ENCODE measurements around the gene SLC4A7. TPM values are rescaled to one million over a fixed set of nuclear protein-coding genes. Genes with fewer than 3 reads are reported as not detected.
A peak's percentile ranks its signal among the peaks of the same experiment; 100 is the strongest.

Gene SLC4A7
- total and polyA plus RNA-seq, 2 donors (not counting 1 experiment from before 2014, with no cell fraction given): 9.4 to 46.9 TPM

GRCh38 chr3:27452368-27453090 is 31.7 kb downstream of the SLC4A7 start:
- Histone ChIP-seq H3K9ac (ENCODE audit: low read length) (peak overlapping the region; percentile 4), H4K20me1 (ENCODE audit: control insufficient read depth, insufficient read depth, low read length, poor library complexity, severe bottlenecking) (peaks cover 10% of the 10 kb centered on the region), H3K27me3 (replicated peaks in 1 of 4; ENCODE audit: control extremely low read depth in 1 of 4, control insufficient read depth in 3 of 4, insufficient read depth in 4 of 4, low read length in 3 of 4) (no peaks in the 10 kb centered on the region), H3K36me3 (replicated peaks in 1 of 2; ENCODE audit: control extremely low read depth in 1 of 2, control insufficient read depth in 1 of 2, extremely low read depth in 1 of 2, insufficient read depth in 2 of 2, low read length in 1 of 2) (peaks cover 3 to 6% of the 10 kb centered on the region in 2 experiments), H3K4me3 (ENCODE audit: control extremely low read depth in 1 of 5, extremely low read depth in 1 of 5, insufficient read depth in 1 of 5, low read depth in 2 of 5, low read length in 4 of 5) (no peak overlapping the region), H3K4me2 (replicated peaks; ENCODE audit: low read depth, low read length, poor library complexity, severe bottlenecking) (peak overlapping the region; percentile 34), H3K9me3 (ENCODE audit: control extremely low read depth in 1 of 3, control insufficient read depth in 2 of 3, insufficient read depth in 1 of 3, low read length in 2 of 3) (no peaks in the 10 kb centered on the region), H2AFZ (ENCODE audit: insufficient read depth, low read depth, low read length, poor library complexity, severe bottlenecking) (no peak overlapping the region), H3K27ac (ENCODE audit: low read length in 2 of 2) (peak overlapping the region in 1 of 2 donors; percentile 4), H3K4me1 (ENCODE audit: control insufficient read depth in 2 of 2, insufficient read depth in 2 of 2, low read length in 2 of 2) (peaks cover 7 to 8% of the 10 kb centered on the region in 2 donors), H3K79me2 (ENCODE audit: control insufficient read depth, insufficient read depth, low read length) (peaks cover 32% of the 10 kb centered on the region)
- peak overlapping the region; percentile 16 for H3K27ac Mint-ChIP-seq
- no peaks in the 10 kb centered on the region for H3K27me3 Mint-ChIP-seq
- ATAC-seq (ENCODE audit: low read depth) (no peak), DNase-seq (no peak)
- H3K9me3 Mint-ChIP-seq (ENCODE audit: insufficient read depth): no peaks in the 10 kb centered on the region
- no CpG with 5 or more reads among the region's 1 CpG for WGBS (ENCODE audit: insufficient coverage)
- intact Hi-C loops (cut with micrococcal nuclease): loop anchor here (5.0 kb wide), 1 partner anchor 35 kb away; no protein-coding TSS in a partner anchor
- TF ChIP-seq EZH2 (IDR thresholded peaks at IDR 0.05; ENCODE audit: borderline replicate concordance, insufficient read depth, low read depth, low read length, poor library complexity, severe bottlenecking) (no peak), CTCF (IDR thresholded peaks at IDR 0.05) (no peak)
- CTCF ChIA-PET: interaction anchor here (1.0 to 1.8 kb wide), 2 partner anchors 16 to 229 kb away, joined by 3 to 8 read pairs; no protein-coding TSS in a partner anchor
- POLR2A ChIA-PET: no interaction called here
- H3K4me1 Mint-ChIP-seq: peaks cover 50% of the 10 kb centered on the region
- no peak overlapping the region for H3K4me3 Mint-ChIP-seq

GRCh38 chr3:27451842-27452241 is 32.3 kb downstream of the SLC4A7 start:
- Histone ChIP-seq H2AFZ (ENCODE audit: insufficient read depth, low read depth, low read length, poor library complexity, severe bottlenecking) (no peak overlapping the region), H3K4me2 (replicated peaks; ENCODE audit: low read depth, low read length, poor library complexity, severe bottlenecking) (no peak overlapping the region), H3K79me2 (ENCODE audit: control insufficient read depth, insufficient read depth, low read length) (peaks cover 26% of the 10 kb centered on the region), H3K27me3 (replicated peaks in 1 of 4; ENCODE audit: control extremely low read depth in 1 of 4, control insufficient read depth in 3 of 4, insufficient read depth in 4 of 4, low read length in 3 of 4) (no peaks in the 10 kb centered on the region), H4K20me1 (ENCODE audit: control insufficient read depth, insufficient read depth, low read length, poor library complexity, severe bottlenecking) (peaks cover 6% of the 10 kb centered on the region), H3K4me1 (ENCODE audit: control insufficient read depth in 2 of 2, insufficient read depth in 2 of 2, low read length in 2 of 2) (peaks cover 7 to 8% of the 10 kb centered on the region in 2 donors), H3K27ac (ENCODE audit: low read length in 2 of 2) (no peak overlapping the region), H3K9me3 (ENCODE audit: control extremely low read depth in 1 of 3, control insufficient read depth in 2 of 3, insufficient read depth in 1 of 3, low read length in 2 of 3) (no peaks in the 10 kb centered on the region), H3K9ac (ENCODE audit: low read length) (no peak overlapping the region), H3K36me3 (replicated peaks in 1 of 2; ENCODE audit: control extremely low read depth in 1 of 2, control insufficient read depth in 1 of 2, extremely low read depth in 1 of 2, insufficient read depth in 2 of 2, low read length in 1 of 2) (peaks cover 1 to 8% of the 10 kb centered on the region in 2 experiments), H3K4me3 (ENCODE audit: control extremely low read depth in 1 of 5, extremely low read depth in 1 of 5, insufficient read depth in 1 of 5, low read depth in 2 of 5, low read length in 4 of 5) (no peak overlapping the region)
- no peak overlapping the region for H3K4me3 Mint-ChIP-seq
- no peak for TF ChIP-seq EZH2 (IDR thresholded peaks at IDR 0.05; ENCODE audit: borderline replicate concordance, insufficient read depth, low read depth, low read length, poor library complexity, severe bottlenecking)
- TF ChIP-seq CTCF (IDR thresholded peaks at IDR 0.05): no peak
- ATAC-seq (ENCODE audit: low read depth) (no peak), DNase-seq (no peak)
- H3K27me3 Mint-ChIP-seq: no peaks in the 10 kb centered on the region
- peaks cover 48% of the 10 kb centered on the region for H3K4me1 Mint-ChIP-seq
- no peaks in the 10 kb centered on the region for H3K9me3 Mint-ChIP-seq (ENCODE audit: insufficient read depth)
- ChIA-PET CTCF (interaction anchor here (1.0 to 1.8 kb wide), 2 partner anchors 16 to 230 kb away, joined by 3 to 8 read pairs; no protein-coding TSS in a partner anchor), POLR2A (no interaction called here)
- intact Hi-C loops (cut with micrococcal nuclease): loop anchor here (5.0 kb wide), 1 partner anchor 35 kb away; no protein-coding TSS in a partner anchor
- H3K27ac Mint-ChIP-seq: no peak overlapping the region
